WTC11 (cell line): Measurements from ENCODE around the gene YEATS2. TPM values are rescaled to one million over a fixed set of nuclear protein-coding genes. Genes with fewer than 3 reads are reported as not detected.

ENCODE experiments used
- ATAC-seq: fragments of 200-7000 bp; cut with Tn5 transposase; 2 replicates; pipeline ENCODE4 v1.10.0; 2021; ENCODE audit warnings: mild to moderate bottlenecking, moderate library complexity
- CTCF ChIA-PET: fragments of 300-600 bp; sonication (Branson Sonifier 250); formaldehyde crosslinking; loops from one replicate; lab custom pipeline; 2021; ENCODE audit warnings: antibody characterized with exemption; lab: Charles Lee
- POLR2A ChIA-PET: fragments of 350-600 bp; sonication (Branson Sonifier 250); formaldehyde crosslinking; loops from one replicate; lab custom pipeline; 2021; ENCODE audit warnings: antibody characterized with exemption; lab: Charles Lee
- DNase-seq: peaks from one replicate; pipeline ENCODE4 v3.0.0; 2021; ENCODE audit warnings: low spot score
- H3K27ac Mint-ChIP-seq: 2 replicates; pipeline ENCODE4 v1.8.0; 2021; ENCODE audit warnings: mixed read lengths
- H3K27me3 Mint-ChIP-seq: 2 replicates; pipeline ENCODE4 v1.8.0; 2021; ENCODE audit warnings: low read depth, mild to moderate bottlenecking, moderate library complexity, mixed read lengths
- H3K36me3 Mint-ChIP-seq: 2 replicates; pipeline ENCODE4 v1.8.0; 2021; ENCODE audit warnings: mixed read lengths
- H3K4me1 Mint-ChIP-seq: 2 replicates; pipeline ENCODE4 v1.8.0; 2022; ENCODE audit warnings: mixed read lengths
- H3K4me3 Mint-ChIP-seq: 2 replicates; pipeline ENCODE4 v1.8.0; 2021; ENCODE audit warnings: mild to moderate bottlenecking, moderate library complexity, mixed read lengths
- H3K9me3 Mint-ChIP-seq: 2 replicates; pipeline ENCODE4 v1.8.0; 2021; ENCODE audit warnings: mixed read lengths
- ATF3 ChIP-seq: sonication (generic); formaldehyde crosslinking; conservative IDR thresholded peaks from 2 replicates; pipeline ENCODE4 v1.8.1; 2022; ENCODE audit warnings: mild to moderate bottlenecking, missing genetic modification reagents
- CDX4 ChIP-seq: fragments of 250-450 bp; sonication (Bioruptor Pico); IDR thresholded peaks from 2 replicates; pipeline ENCODE4 v1.9.0; 2021; ENCODE audit warnings: moderate library complexity, mild to moderate bottlenecking, inconsistent platforms, borderline replicate concordance
- CTCF ChIP-seq: fragments of 200-600 bp; IDR thresholded peaks from 2 replicates; pipeline ENCODE4 v1.8.0; 2022; ENCODE audit warnings: antibody characterized with exemption
- FOXK1 ChIP-seq: sonication (generic); formaldehyde crosslinking; IDR thresholded peaks from 2 replicates; pipeline ENCODE4 v1.8.0; 2022; ENCODE audit warnings: mild to moderate bottlenecking, moderate library complexity, missing genetic modification reagents
- FOXP4 ChIP-seq: sonication (generic); formaldehyde crosslinking; IDR thresholded peaks from 2 replicates; pipeline ENCODE4 v1.8.0; 2022; ENCODE audit warnings: mild to moderate bottlenecking, missing genetic modification reagents
- HMGA2 ChIP-seq: fragments of 250-450 bp; sonication (Bioruptor Pico); IDR thresholded peaks from 2 replicates; pipeline ENCODE4 v1.4.0; 2021; ENCODE audit warnings: mild to moderate bottlenecking, moderate library complexity
- OVOL2 ChIP-seq: fragments of 250-450 bp; sonication (Bioruptor Pico); IDR thresholded peaks from 2 replicates; pipeline ENCODE4 v1.9.0; 2021; ENCODE audit warnings: mild to moderate bottlenecking, borderline replicate concordance
- TEAD4 ChIP-seq: sonication (generic); formaldehyde crosslinking; IDR thresholded peaks from 2 replicates; pipeline ENCODE4 v1.8.0; 2022; ENCODE audit warnings: mild to moderate bottlenecking, missing genetic modification reagents
- ZNF281 ChIP-seq: sonication (generic); formaldehyde crosslinking; IDR thresholded peaks from 2 replicates; pipeline ENCODE4 v1.8.0; 2023; ENCODE audit warnings: mild to moderate bottlenecking, missing genetic modification reagents
- total RNA-seq: library from RNA; stranded (reverse); gene quantifications from 3 replicates; pipeline ENCODE4 v1.2.3, GENCODE V29; 2021
- TF ChIP-seq, protein P1 (sequence below): sonication (generic); formaldehyde crosslinking; IDR thresholded peaks from 2 replicates; pipeline ENCODE4 v1.8.1; 2022; ENCODE audit warnings: low read depth, mild to moderate bottlenecking, moderate library complexity, missing genetic modification reagents, borderline replicate concordance
- TF ChIP-seq, protein P2 (sequence below): sonication (generic); formaldehyde crosslinking; IDR thresholded peaks from 2 replicates; pipeline ENCODE4 v1.8.0; 2023; ENCODE audit warnings: missing genetic modification reagents, mild to moderate bottlenecking, borderline replicate concordance
- TF ChIP-seq, protein P3 (sequence below): sonication (generic); formaldehyde crosslinking; IDR thresholded peaks from 2 replicates; pipeline ENCODE4 v1.8.1; 2022; ENCODE audit warnings: mild to moderate bottlenecking, moderate library complexity, missing genetic modification reagents

The YEATS2 gene
- total RNA-seq, 1 experiment from 2014 or later: 42.5 TPM

GRCh38 chr3:183711516-183711915 lies 13.9 kb downstream of the YEATS2 start (continued):
- no peak for TF ChIP-seq FOXP4 (CRISPR knock-in tag)
- TF ChIP-seq, protein P1, sequence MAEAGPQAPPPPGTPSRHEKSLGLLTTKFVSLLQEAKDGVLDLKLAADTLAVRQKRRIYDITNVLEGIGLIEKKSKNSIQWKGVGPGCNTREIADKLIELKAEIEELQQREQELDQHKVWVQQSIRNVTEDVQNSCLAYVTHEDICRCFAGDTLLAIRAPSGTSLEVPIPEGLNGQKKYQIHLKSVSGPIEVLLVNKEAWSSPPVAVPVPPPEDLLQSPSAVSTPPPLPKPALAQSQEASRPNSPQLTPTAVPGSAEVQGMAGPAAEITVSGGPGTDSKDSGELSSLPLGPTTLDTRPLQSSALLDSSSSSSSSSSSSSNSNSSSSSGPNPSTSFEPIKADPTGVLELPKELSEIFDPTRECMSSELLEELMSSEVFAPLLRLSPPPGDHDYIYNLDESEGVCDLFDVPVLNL: no peak
- no peak for TF ChIP-seq OVOL2 (CRISPR knock-in tag)

- ChIA-PET POLR2A (no interaction called here), CTCF (no interaction called here)
- TF ChIP-seq, protein P2, sequence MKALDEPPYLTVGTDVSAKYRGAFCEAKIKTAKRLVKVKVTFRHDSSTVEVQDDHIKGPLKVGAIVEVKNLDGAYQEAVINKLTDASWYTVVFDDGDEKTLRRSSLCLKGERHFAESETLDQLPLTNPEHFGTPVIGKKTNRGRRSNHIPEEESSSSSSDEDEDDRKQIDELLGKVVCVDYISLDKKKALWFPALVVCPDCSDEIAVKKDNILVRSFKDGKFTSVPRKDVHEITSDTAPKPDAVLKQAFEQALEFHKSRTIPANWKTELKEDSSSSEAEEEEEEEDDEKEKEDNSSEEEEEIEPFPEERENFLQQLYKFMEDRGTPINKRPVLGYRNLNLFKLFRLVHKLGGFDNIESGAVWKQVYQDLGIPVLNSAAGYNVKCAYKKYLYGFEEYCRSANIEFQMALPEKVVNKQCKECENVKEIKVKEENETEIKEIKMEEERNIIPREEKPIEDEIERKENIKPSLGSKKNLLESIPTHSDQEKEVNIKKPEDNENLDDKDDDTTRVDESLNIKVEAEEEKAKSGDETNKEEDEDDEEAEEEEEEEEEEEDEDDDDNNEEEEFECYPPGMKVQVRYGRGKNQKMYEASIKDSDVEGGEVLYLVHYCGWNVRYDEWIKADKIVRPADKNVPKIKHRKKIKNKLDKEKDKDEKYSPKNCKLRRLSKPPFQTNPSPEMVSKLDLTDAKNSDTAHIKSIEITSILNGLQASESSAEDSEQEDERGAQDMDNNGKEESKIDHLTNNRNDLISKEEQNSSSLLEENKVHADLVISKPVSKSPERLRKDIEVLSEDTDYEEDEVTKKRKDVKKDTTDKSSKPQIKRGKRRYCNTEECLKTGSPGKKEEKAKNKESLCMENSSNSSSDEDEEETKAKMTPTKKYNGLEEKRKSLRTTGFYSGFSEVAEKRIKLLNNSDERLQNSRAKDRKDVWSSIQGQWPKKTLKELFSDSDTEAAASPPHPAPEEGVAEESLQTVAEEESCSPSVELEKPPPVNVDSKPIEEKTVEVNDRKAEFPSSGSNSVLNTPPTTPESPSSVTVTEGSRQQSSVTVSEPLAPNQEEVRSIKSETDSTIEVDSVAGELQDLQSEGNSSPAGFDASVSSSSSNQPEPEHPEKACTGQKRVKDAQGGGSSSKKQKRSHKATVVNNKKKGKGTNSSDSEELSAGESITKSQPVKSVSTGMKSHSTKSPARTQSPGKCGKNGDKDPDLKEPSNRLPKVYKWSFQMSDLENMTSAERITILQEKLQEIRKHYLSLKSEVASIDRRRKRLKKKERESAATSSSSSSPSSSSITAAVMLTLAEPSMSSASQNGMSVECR (CRISPR knock-in tag): no peak
- TF ChIP-seq ATF3 (CRISPR knock-in tag) (no peak), HMGA2 (CRISPR knock-in tag) (no peak), FOXK1 (no peak), TEAD4 (CRISPR knock-in tag) (no peak), ZNF281 (CRISPR knock-in tag) (no peak), CDX4 (CRISPR knock-in tag) (no peak), CTCF (no peak)
- TF ChIP-seq, protein P3, sequence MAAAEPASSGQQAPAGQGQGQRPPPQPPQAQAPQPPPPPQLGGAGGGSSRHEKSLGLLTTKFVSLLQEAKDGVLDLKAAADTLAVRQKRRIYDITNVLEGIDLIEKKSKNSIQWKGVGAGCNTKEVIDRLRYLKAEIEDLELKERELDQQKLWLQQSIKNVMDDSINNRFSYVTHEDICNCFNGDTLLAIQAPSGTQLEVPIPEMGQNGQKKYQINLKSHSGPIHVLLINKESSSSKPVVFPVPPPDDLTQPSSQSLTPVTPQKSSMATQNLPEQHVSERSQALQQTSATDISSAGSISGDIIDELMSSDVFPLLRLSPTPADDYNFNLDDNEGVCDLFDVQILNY (CRISPR knock-in tag): no peak
- H3K4me1 Mint-ChIP-seq: no peaks in the 10 kb centered on the region
- no peaks in the 10 kb centered on the region for H3K27me3 Mint-ChIP-seq
- H3K36me3 Mint-ChIP-seq: peaks cover 37% of the 10 kb centered on the region
- H3K9me3 Mint-ChIP-seq: no peaks in the 10 kb centered on the region
- no peak overlapping the region for H3K27ac Mint-ChIP-seq
- DNase-seq: no peak
- H3K4me3 Mint-ChIP-seq: no peak overlapping the region
- no peak for ATAC-seq
Observed at GRCh38 chr3:183714622-183715021, 17.0 kb downstream of the YEATS2 start.
